NCI-H82 (cell line): Measurements from ENCODE around the gene UBE2F.
"Not testable (repeated sequence)": the region's sequence is repeated elsewhere in the genome, so short reads cannot be mapped to it uniquely, and the experiment has no call there.

Experiments
- DNase-seq: peaks from one replicate; lab custom pipeline; 2025; lab: John Stamatoyannopoulos, UW

The UBE2F gene

GRCh38 chr2:237944302-237944701 is 22.5 kb upstream of the UBE2F start:
- no peak for DNase-seq

- DNase-seq: no peak
These were observed 20.4 kb upstream of the UBE2F start for GRCh38 chr2:237946423-237946822.

GRCh38 chr2:237951354-237951753 is 15.5 kb upstream of the UBE2F start:
- not testable (repeated sequence) for DNase-seq

- no peak for DNase-seq
These were observed 14.9 kb upstream of the UBE2F start for GRCh38 chr2:237951878-237952277.

- DNase-seq: no peak
These were observed 14.0 kb upstream of the UBE2F start for GRCh38 chr2:237952851-237953250.

GRCh38 chr2:237955640-237956401 is 11.0 kb upstream of the UBE2F start:
- no peak for DNase-seq

GRCh38 chr2:237956402-237956736 is 10.4 kb upstream of the UBE2F start:
- DNase-seq: no peak

GRCh38 chr2:237961637-237962036 is 5.2 kb upstream of the UBE2F start:
- DNase-seq: no peak

GRCh38 chr2:237962432-237963084 is 4.3 kb upstream of the UBE2F start:
- DNase-seq: no peak

GRCh38 chr2:237963490-237963991 is 3.3 kb upstream of the UBE2F start:
- not testable (repeated sequence) for DNase-seq

GRCh38 chr2:237964194-237964577 is 2.6 kb upstream of the UBE2F start:
- no peak for DNase-seq

- DNase-seq: no peak
These were observed 2.0 kb upstream of the UBE2F start for GRCh38 chr2:237964578-237965404.

- DNase-seq: not testable (repeated sequence)
These were observed 970 bp upstream of the UBE2F start for GRCh38 chr2:237965844-237966243.

GRCh38 chr2:237966250-237966564 is 607 bp upstream of the UBE2F start:
- DNase-seq: no peak

- DNase-seq: no peak
These were observed 693 bp downstream of the UBE2F start for GRCh38 chr2:237967463-237967951.

- DNase-seq: peak; percentile 31
These were observed 1.4 kb downstream of the UBE2F start for GRCh38 chr2:237968048-237968862.

- DNase-seq: no peak
These were observed 4.8 kb downstream of the UBE2F start for GRCh38 chr2:237971661-237972060.

- no peak for DNase-seq
These were observed 5.4 kb downstream of the UBE2F start for GRCh38 chr2:237972211-237972610.

- DNase-seq: no peak
These were observed 6.1 kb downstream of the UBE2F start for GRCh38 chr2:237972936-237973335.

GRCh38 chr2:237977380-237977779 is 10.6 kb downstream of the UBE2F start:
- no peak for DNase-seq

- DNase-seq: no peak
These were observed 11.4 kb downstream of the UBE2F start for GRCh38 chr2:237978058-237978712.
